Activated T-cell treated with anti-CD3 and anti-CD28 coated beads, Interleukin-2, amount 50 U/mL, for 4 hours (primary cell): ENCODE measurements around the gene MAP4. TPM values are rescaled to one million over a fixed set of nuclear protein-coding genes. Genes with fewer than 3 reads are reported as not detected.

Experiments
- ATAC-seq, 2 donors: fragments of 200-7000 bp; cut with Tn5 transposase; one replicate each; pipeline ENCODE4 v1.10.0; 2021
- DNase-seq: peaks from one replicate; pipeline ENCODE4 v3.0.0-alpha.2; 2020
- H3K27me3 Mint-ChIP-seq: one replicate; pipeline ENCODE4 v1.8.0; 2021; ENCODE audit warnings: low read depth, mixed read lengths
- H3K36me3 Mint-ChIP-seq: one replicate; pipeline ENCODE4 v1.8.0; 2022; ENCODE audit warnings: mixed read lengths; ENCODE audit not compliant: insufficient read depth
- H3K4me1 Mint-ChIP-seq: one replicate; pipeline ENCODE4 v1.8.0; 2021; ENCODE audit warnings: low read depth, mixed read lengths
- H3K4me3 Mint-ChIP-seq: one replicate; pipeline ENCODE4 v1.8.0; 2021; ENCODE audit warnings: mild to moderate bottlenecking, moderate library complexity, mixed read lengths
- H3K9me3 Mint-ChIP-seq: one replicate; pipeline ENCODE4 v1.8.0; 2021; ENCODE audit warnings: mixed read lengths
- total RNA-seq, 3 donors: library from RNA; stranded (reverse); gene quantifications; one replicate each; pipeline ENCODE4 v1.2.1, GENCODE V29; 2021

The MAP4 gene
- total RNA-seq, 3 donors from 2014 or later, result 78.6 to 100 (median 90.3) TPM

GRCh38 chr3:47964740-47965139 lies 51.5 kb downstream of the MAP4 start:
- no peak for DNase-seq
- no peaks in the 10 kb centered on the region for H3K27me3 Mint-ChIP-seq
- H3K36me3 Mint-ChIP-seq, result peaks cover 7% of the 10 kb centered on the region
- no peak overlapping the region for H3K4me3 Mint-ChIP-seq
- H3K9me3 Mint-ChIP-seq, result no peaks in the 10 kb centered on the region
- no peak for ATAC-seq
- H3K4me1 Mint-ChIP-seq, result peaks cover 25% of the 10 kb centered on the region

GRCh38 chr3:47961815-47962606 lies 54.2 kb downstream of the MAP4 start:
- H3K27me3 Mint-ChIP-seq, result no peaks in the 10 kb centered on the region
- peaks cover 21% of the 10 kb centered on the region for H3K4me1 Mint-ChIP-seq
- peak overlapping the region; percentile 50 for H3K4me3 Mint-ChIP-seq
- H3K36me3 Mint-ChIP-seq, result peaks cover 7% of the 10 kb centered on the region
- H3K9me3 Mint-ChIP-seq, result no peaks in the 10 kb centered on the region
- DNase-seq, result no peak
- peak in 1 of 2 donors; percentile 34 for ATAC-seq

GRCh38 chr3:47961036-47961435 lies 55.2 kb downstream of the MAP4 start:
- ATAC-seq (no peak), DNase-seq (no peak)
- H3K36me3 Mint-ChIP-seq, result peaks cover 5% of the 10 kb centered on the region
- no peaks in the 10 kb centered on the region for H3K9me3 Mint-ChIP-seq
- no peak overlapping the region for H3K4me3 Mint-ChIP-seq
- H3K27me3 Mint-ChIP-seq, result no peaks in the 10 kb centered on the region
- peaks cover 21% of the 10 kb centered on the region for H3K4me1 Mint-ChIP-seq

GRCh38 chr3:47956521-47956920 lies 59.7 kb downstream of the MAP4 start:
- Mint-ChIP-seq H3K36me3 (peaks cover 3% of the 10 kb centered on the region), H3K27me3 (no peaks in the 10 kb centered on the region), H3K9me3 (no peaks in the 10 kb centered on the region), H3K4me3 (no peak overlapping the region), H3K4me1 (peaks cover 8% of the 10 kb centered on the region)
- no peak for DNase-seq
- ATAC-seq, result no peak

- no peaks in the 10 kb centered on the region for H3K4me1 Mint-ChIP-seq
- H3K4me3 Mint-ChIP-seq, result no peak overlapping the region
- H3K36me3 Mint-ChIP-seq, result peaks cover 3% of the 10 kb centered on the region
- H3K27me3 Mint-ChIP-seq, result no peaks in the 10 kb centered on the region
- no peaks in the 10 kb centered on the region for H3K9me3 Mint-ChIP-seq
- no peak for DNase-seq
- no peak for ATAC-seq
Observed at GRCh38 chr3:47954567-47954966, 61.6 kb downstream of the MAP4 start.

- H3K4me1 Mint-ChIP-seq, result no peaks in the 10 kb centered on the region
- no peaks in the 10 kb centered on the region for H3K9me3 Mint-ChIP-seq
- H3K36me3 Mint-ChIP-seq, result peaks cover 3% of the 10 kb centered on the region
- H3K4me3 Mint-ChIP-seq, result no peak overlapping the region
- ATAC-seq, result no peak
- H3K27me3 Mint-ChIP-seq, result no peaks in the 10 kb centered on the region
- no peak for DNase-seq
Observed at GRCh38 chr3:47950453-47951169, 65.6 kb downstream of the MAP4 start.

- Mint-ChIP-seq H3K4me1 (no peaks in the 10 kb centered on the region), H3K36me3 (peaks cover 3% of the 10 kb centered on the region), H3K4me3 (no peak overlapping the region), H3K9me3 (no peaks in the 10 kb centered on the region), H3K27me3 (no peaks in the 10 kb centered on the region)
- ATAC-seq (no peak), DNase-seq (no peak)
Observed at GRCh38 chr3:47949979-47950378, 66.2 kb downstream of the MAP4 start.

- H3K4me3 Mint-ChIP-seq, result no peak overlapping the region
- no peaks in the 10 kb centered on the region for H3K4me1 Mint-ChIP-seq
- no peaks in the 10 kb centered on the region for H3K27me3 Mint-ChIP-seq
- DNase-seq, result no peak
- peaks cover 1% of the 10 kb centered on the region for H3K36me3 Mint-ChIP-seq
- no peaks in the 10 kb centered on the region for H3K9me3 Mint-ChIP-seq
- no peak for ATAC-seq
Observed at GRCh38 chr3:47940232-47940631, 76.0 kb downstream of the MAP4 start.

GRCh38 chr3:47932421-47932820 lies 83.8 kb downstream of the MAP4 start:
- Mint-ChIP-seq H3K27me3 (no peaks in the 10 kb centered on the region), H3K9me3 (no peaks in the 10 kb centered on the region), H3K36me3 (peaks cover 8% of the 10 kb centered on the region), H3K4me1 (peaks cover 2% of the 10 kb centered on the region), H3K4me3 (no peak overlapping the region)
- ATAC-seq, result no peak
- no peak for DNase-seq

- no peak for ATAC-seq
- peaks cover 8% of the 10 kb centered on the region for H3K36me3 Mint-ChIP-seq
- H3K9me3 Mint-ChIP-seq, result no peaks in the 10 kb centered on the region
Observed at GRCh38 chr3:47930979-47931378, 85.2 kb downstream of the MAP4 start.

GRCh38 chr3:47916696-47917095 lies 99.5 kb downstream of the MAP4 start:
- H3K4me1 Mint-ChIP-seq, result no peaks in the 10 kb centered on the region
- H3K4me3 Mint-ChIP-seq, result no peak overlapping the region
- H3K36me3 Mint-ChIP-seq, result peaks cover 39% of the 10 kb centered on the region
- H3K27me3 Mint-ChIP-seq, result no peaks in the 10 kb centered on the region
- no peaks in the 10 kb centered on the region for H3K9me3 Mint-ChIP-seq
- no peak for ATAC-seq
- no peak for DNase-seq

More at GRCh38 chr3:47930979-47931378, 85.2 kb downstream of the MAP4 start:
- Mint-ChIP-seq H3K4me1 (peaks cover 2% of the 10 kb centered on the region), H3K4me3 (no peak overlapping the region), H3K27me3 (no peaks in the 10 kb centered on the region)
- DNase-seq, result no peak

- Mint-ChIP-seq H3K4me1 (no peaks in the 10 kb centered on the region), H3K27me3 (no peaks in the 10 kb centered on the region), H3K4me3 (no peak overlapping the region), H3K9me3 (no peaks in the 10 kb centered on the region), H3K36me3 (peaks cover 37% of the 10 kb centered on the region)
- no peak for DNase-seq
- no peak for ATAC-seq
Observed at GRCh38 chr3:47916201-47916600, 100.0 kb downstream of the MAP4 start.

GRCh38 chr3:47912006-47912504 lies 104.2 kb downstream of the MAP4 start:
- H3K4me3 Mint-ChIP-seq, result no peak overlapping the region
- peaks cover 51% of the 10 kb centered on the region for H3K36me3 Mint-ChIP-seq
- no peaks in the 10 kb centered on the region for H3K9me3 Mint-ChIP-seq
- H3K4me1 Mint-ChIP-seq, result no peaks in the 10 kb centered on the region
- ATAC-seq, result no peak
- no peaks in the 10 kb centered on the region for H3K27me3 Mint-ChIP-seq
- no peak for DNase-seq

- Mint-ChIP-seq H3K27me3 (no peaks in the 10 kb centered on the region), H3K4me1 (no peaks in the 10 kb centered on the region), H3K36me3 (peaks cover 48% of the 10 kb centered on the region), H3K9me3 (no peaks in the 10 kb centered on the region), H3K4me3 (no peak overlapping the region)
- DNase-seq (no peak), ATAC-seq (no peak)
Observed at GRCh38 chr3:47910777-47911440, 105.3 kb downstream of the MAP4 start.
